NCI-H82 treated with DMSO at 0.1 percent for 48 hours (cell line): ENCODE data around the gene IPO7.
"Not testable (repeated sequence)": the region's sequence is repeated elsewhere in the genome, so short reads cannot be mapped to it uniquely, and the experiment has no call there.

Source experiments
- DNase-seq: peaks from one replicate; lab custom pipeline; 2025; ENCODE audit not compliant: unreplicated experiment; lab: John Stamatoyannopoulos, UW

IPO7 gene

GRCh38 chr11:9397746-9398680 lies 13.6 kb downstream of the IPO7 start:
- DNase-seq = no peak

GRCh38 chr11:9399466-9399865 lies 15.0 kb downstream of the IPO7 start:
- DNase-seq = no peak

DNA sequence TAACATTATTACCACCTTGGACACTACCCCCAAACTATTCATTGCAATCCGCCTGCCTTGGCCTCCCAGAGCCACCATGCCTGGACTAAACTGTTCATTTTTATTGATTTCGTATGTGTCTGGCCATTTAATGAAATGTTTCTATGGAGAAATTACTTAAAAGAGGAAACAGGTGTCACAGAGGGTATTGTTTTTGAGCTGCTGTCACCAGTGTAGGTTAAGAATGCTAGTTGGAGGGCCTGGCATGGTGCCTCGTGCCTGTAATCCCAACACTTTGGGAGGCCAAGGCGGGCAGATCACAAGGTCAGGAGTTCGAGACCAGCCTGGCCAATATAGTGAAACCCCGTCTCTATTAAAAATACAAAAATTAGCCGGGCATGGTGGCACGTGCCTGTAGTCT lies 17.4 kb downstream of the IPO7 start:
- not testable (repeated sequence) for DNase-seq

DNA sequence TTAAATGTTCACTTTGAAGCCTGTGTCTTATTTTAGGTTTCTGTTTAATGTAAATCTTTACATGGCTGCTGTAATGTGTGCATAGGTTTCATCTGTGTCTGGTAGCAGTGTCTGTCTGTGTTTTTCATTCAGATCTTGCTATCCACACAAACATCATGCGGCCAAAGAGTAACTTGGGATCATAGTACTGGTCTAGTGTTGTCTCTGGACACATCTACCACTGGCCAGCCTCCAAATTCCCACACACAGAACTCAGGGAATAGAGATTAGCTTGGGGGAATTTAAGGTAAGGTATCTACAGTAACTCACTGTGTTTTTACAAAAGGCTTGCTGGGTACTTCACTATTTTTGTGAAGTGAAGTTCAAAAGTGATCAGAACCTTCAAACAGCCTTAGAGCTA lies 44.3 kb downstream of the IPO7 start:
- DNase-seq = no peak

GRCh38 chr11:9438611-9439010 lies 54.2 kb downstream of the IPO7 start:
- DNase-seq = no peak

GRCh38 chr11:9446230-9446629 lies 61.8 kb downstream of the IPO7 start:
- no peak for DNase-seq

GRCh38 chr11:9448576-9449352 lies 64.3 kb downstream of the IPO7 start:
- DNase-seq = no peak

DNA sequence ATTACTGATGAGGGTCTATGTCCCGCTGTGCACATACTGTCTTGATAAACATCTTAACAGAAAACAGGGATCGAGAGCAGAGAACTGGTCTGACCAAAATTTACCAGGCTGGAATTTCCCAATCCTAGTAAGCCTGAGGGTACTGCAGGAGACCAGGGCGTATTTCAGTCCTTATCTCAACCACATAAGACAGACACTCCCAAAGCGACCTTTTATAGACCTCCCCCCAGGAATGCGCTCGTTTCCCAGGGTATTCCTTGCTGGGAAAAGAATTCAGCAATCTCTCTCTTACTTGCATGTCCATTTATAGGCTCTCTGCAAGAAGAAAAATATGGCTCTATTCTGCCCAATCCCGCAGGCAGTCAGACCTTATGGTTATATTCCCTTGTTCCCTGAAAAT lies 67.6 kb downstream of the IPO7 start:
- not testable (repeated sequence) for DNase-seq

GRCh38 chr11:9455722-9456121 lies 71.3 kb downstream of the IPO7 start:
- no peak for DNase-seq

DNA sequence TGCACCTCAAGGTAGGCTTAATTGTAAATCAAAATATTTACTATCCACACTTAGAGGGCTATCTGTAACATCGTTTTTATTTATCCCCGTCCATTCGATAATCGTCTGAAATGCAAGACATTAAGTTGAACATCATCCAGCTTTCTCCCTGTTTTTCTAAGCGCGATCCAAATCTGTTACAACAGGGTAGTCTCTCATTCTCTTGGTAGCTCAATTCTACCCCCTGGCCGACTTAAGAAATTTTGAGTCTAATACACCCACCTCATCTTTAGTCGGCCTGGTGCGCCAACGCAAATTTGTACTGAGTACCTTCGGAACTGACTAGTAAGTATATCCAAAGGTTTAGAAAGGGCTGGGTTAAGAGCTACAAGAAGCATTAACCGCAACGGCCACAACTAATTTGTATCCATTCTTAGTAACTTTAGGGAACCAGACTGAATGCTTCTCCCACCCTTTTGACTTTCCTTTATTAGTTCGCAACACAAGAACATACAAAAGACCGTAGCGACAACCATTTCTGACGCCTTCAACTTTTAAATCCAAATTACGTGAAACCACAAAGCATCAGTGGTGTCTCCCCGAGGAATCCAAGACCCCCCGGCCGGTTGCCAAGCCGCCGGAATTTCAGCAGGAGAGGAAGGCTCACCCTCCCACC lies 75.3 kb downstream of the IPO7 start:
- DNase-seq = peak; percentile 42

GRCh38 chr11:9460322-9461062 lies 76.0 kb downstream of the IPO7 start, which contains the start of gene ZNF143:
ZNF143 (plus strand) TSS chr11:9461012; CDS start chr11:9471309, 10,297 bp downstream.
- DNase-seq = peak; percentile 100

DNA sequence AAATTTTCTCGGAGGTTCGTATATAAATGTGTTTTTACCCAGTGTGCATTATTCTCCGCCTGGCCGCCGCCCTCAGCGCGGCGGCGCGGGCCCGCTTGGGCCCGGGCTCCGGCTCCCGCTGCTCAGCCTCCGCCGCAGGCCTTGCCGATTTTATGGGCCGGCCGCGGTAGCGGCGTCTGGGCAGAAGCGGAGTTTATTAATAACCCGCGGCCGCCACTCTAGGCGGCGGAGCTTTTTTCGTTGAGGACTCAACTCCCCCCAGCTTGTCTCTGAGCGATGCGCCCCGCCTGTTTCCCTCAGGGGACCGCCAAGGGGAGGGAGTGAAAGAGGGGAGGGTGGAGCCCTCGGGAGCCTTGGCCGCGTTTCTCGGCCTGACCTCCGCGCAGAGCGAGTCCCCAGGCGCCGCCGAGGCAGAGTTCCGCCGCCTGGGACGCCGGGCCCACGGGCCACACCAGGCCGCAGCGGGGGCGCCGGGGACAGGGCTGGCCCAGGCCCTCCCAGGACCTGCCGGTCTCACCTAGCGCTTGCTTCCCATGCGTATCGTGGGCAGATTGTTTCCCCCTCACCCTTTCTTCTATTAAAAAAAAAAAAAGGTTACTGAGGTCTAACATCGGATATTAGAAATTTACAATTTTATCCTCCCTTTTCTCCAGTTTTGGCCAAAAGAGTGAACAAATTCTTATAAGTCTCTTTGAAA lies 76.8 kb downstream of the IPO7 start:
- peak; percentile 36 for DNase-seq

GRCh38 chr11:9461760-9462134 lies 77.3 kb downstream of the IPO7 start:
- no peak for DNase-seq

DNA sequence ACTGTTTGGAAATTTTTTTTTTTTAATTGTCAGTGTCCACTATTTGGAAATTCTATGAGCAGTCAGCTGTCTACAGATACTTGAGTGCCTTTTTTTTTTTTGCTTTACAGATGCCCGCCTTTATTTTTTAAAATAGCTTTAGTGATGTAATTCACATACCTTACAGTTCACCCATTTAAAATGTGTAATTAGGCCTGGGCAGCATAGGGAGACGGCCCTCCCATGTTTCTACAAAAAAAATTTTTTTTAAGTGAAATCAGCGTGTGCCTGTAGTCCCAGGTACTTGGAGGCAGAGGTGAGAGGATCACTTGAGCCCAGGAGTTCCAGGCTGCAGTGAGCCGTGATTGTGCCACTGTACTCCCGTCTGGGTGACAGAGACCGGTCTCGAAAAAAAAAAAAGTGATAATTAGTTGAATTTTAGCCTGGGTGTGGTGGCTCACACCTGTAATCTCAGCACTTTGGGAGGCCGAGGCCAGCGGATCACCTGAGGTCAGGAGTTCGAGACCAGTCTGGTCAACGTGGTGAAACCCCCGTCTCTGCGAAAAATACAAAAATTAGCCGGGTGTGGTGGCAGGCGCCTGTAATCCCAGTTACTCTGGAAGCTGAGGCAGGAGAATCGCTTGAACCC lies 77.8 kb downstream of the IPO7 start:
- DNase-seq = no peak

GRCh38 chr11:9462806-9463537 lies 78.5 kb downstream of the IPO7 start:
- DNase-seq = no peak

DNA sequence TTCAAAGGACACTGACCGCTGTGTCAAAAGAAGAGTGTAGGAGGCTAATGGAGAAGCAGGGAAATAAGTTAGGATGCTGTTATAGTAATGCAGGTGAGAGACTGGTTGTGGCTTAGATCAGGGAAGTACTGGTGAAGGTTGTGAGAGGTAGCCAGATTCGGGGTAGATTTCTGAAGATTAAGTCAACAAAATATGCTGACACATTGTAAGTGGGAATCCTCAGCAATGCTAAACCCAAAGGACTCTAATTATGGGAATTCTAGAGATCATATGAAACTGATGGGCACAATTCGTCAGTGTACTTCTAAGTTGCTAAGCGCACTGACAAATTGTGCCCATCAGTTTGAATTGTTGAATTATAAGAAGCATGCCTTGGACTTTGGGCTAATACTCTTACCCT lies 86.3 kb downstream of the IPO7 start:
- no peak for DNase-seq

DNA sequence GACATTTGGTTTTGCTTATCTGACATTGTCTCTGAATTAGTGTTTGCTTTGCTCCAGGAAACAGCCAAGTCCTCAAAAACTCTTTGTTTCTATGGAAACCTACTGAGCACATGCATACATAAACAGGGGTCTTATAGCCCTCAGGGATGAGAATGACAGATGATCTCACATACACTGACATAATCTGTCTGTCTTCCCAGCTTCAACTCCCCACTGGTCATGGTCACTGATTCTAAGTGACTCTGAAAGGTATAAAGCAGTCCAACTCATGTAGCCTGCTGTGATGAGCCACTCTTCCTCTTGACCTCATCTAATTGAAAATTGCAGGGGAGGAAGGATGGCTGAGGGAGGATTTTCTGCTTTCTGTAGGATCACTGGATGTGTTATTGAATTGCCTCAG lies 89.0 kb downstream of the IPO7 start:
- no peak for DNase-seq

DNA sequence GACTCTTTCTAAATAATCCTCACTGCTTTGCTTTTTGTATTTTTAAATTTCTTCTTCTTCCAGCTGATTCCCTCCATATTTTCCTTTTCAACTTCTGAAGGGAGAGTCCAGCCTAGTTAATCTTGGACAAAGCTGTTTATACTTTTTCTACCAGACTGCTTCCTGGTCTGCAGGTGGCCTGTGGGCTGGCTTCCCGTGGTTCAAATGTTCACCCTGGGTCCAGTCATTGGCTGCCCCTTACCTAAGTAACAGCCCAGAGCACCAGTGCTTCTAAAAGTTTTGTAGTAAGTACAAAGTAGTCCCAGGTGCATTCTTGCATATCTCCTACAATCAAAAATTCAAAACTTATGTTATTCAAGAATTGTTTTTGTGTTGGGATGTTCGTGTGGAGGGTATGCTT lies 95.4 kb downstream of the IPO7 start:
- DNase-seq = no peak
